ENCODE measurements around the gene GAGE12G. TPM values are rescaled to one million over a fixed set of nuclear protein-coding genes. Genes with fewer than 3 reads are reported as not detected.

Gene GAGE12G
- polyA plus RNA-seq, 1 donor from 2014 or later = not detected

Other genes with a start within 250 kb of the GAGE12G start
- gene GAGE12J, start 248.4 kb upstream of the GAGE12G start, polyA plus RNA-seq = not detected
- gene GAGE13, start 238.8 kb upstream of the GAGE12G start, polyA plus RNA-seq = not detected
- gene GAGE12C, start 38.2 kb upstream of the GAGE12G start, polyA plus RNA-seq = not detected
- gene GAGE12D, start 28.7 kb upstream of the GAGE12G start, polyA plus RNA-seq = not detected
- gene GAGE12E, start 19.1 kb upstream of the GAGE12G start, polyA plus RNA-seq = not detected
- gene GAGE12F, start 9.6 kb upstream of the GAGE12G start, polyA plus RNA-seq = not detected
- gene GAGE12H, start 9.5 kb downstream of the GAGE12G start, polyA plus RNA-seq = not detected
- gene GAGE2A, start 19.1 kb downstream of the GAGE12G start, polyA plus RNA-seq = not detected
- not detected for gene GAGE1, start 28.6 kb downstream of the GAGE12G start, polyA plus RNA-seq
- not detected for gene PAGE1, start 125.6 kb downstream of the GAGE12G start, polyA plus RNA-seq

All from IgD-negative memory B cell (primary cell).